GM23248 (cell line): ENCODE results near the gene GABRR3.

Source experiments
- EZH2 ChIP-seq: fragments of 200-600 bp; sonication (generic); IDR thresholded peaks from 2 replicates; pipeline ENCODE4 v1.6.1; 2018; ENCODE audit warnings: antibody characterized with exemption, mild to moderate bottlenecking; ENCODE audit not compliant: insufficient read depth, poor library complexity, severe bottlenecking
- EZH2phosphoT487 ChIP-seq: fragments of 200-600 bp; sonication (generic); IDR thresholded peaks from 2 replicates; pipeline ENCODE4 v1.6.1; 2018; ENCODE audit warnings: antibody characterized with exemption, moderate library complexity, mild to moderate bottlenecking, low read depth; ENCODE audit not compliant: insufficient read depth

GRCh38 chr3:97999994-98000393 is 35.1 kb downstream of the GABRR3 start:
- no peak for TF ChIP-seq EZH2
- no peak for TF ChIP-seq EZH2phosphoT487
